H9 (cell line): Measurements from ENCODE around the gene RNF31. TPM values are rescaled to one million over a fixed set of nuclear protein-coding genes. Genes with fewer than 3 reads are reported as not detected.

Experiments used
- DNase-seq: peaks from one replicate; pipeline ENCODE4 v3.0.0-alpha.2; 2017
- H2AFZ ChIP-seq: one replicate; pipeline ENCODE4 v1.6.1; 2013; ENCODE audit warnings: mild to moderate bottlenecking, low read length, control low read depth, moderate library complexity
- H2AK5ac ChIP-seq: 2 replicates; pipeline ENCODE4 v1.6.1; 2013; ENCODE audit warnings: low read length, control low read depth, mixed read lengths; ENCODE audit not compliant: insufficient read length
- H2BK120ac ChIP-seq: one replicate; pipeline ENCODE4 v1.6.1; 2013; ENCODE audit warnings: low read depth, mild to moderate bottlenecking, low read length, control low read depth, inconsistent platforms; ENCODE audit not compliant: poor library complexity, severe bottlenecking
- H2BK12ac ChIP-seq: 2 replicates; pipeline ENCODE4 v1.6.1; 2013; ENCODE audit warnings: low read length, control low read depth, mixed read lengths, low read depth; ENCODE audit not compliant: insufficient read length
- H2BK15ac ChIP-seq: 2 replicates; pipeline ENCODE4 v1.6.1; 2013; ENCODE audit warnings: low read depth, low read length, control low read depth
- H2BK20ac ChIP-seq: one replicate; pipeline ENCODE4 v1.6.1; 2013; ENCODE audit warnings: low read depth, mild to moderate bottlenecking, low read length, control low read depth, inconsistent platforms; ENCODE audit not compliant: poor library complexity, severe bottlenecking
- H2BK5ac ChIP-seq: 2 replicates; pipeline ENCODE4 v1.6.1; 2013; ENCODE audit warnings: low read length, control low read depth, mixed read lengths; ENCODE audit not compliant: insufficient read length
- H3K14ac ChIP-seq: 2 replicates; pipeline ENCODE4 v1.6.1; 2013; ENCODE audit warnings: low read length, control low read depth; ENCODE audit not compliant: insufficient read depth
- H3K18ac ChIP-seq: 2 replicates; pipeline ENCODE4 v1.6.1; 2013; ENCODE audit warnings: low read depth, mild to moderate bottlenecking, mixed read lengths, low read length, control low read depth; ENCODE audit not compliant: insufficient read length
- H3K23ac ChIP-seq: 2 replicates; pipeline ENCODE4 v1.6.1; 2013; ENCODE audit warnings: low read length, control low read depth, mixed read lengths, low read depth; ENCODE audit not compliant: insufficient read length
- H3K23me2 ChIP-seq: 2 replicates; pipeline ENCODE4 v1.6.1; 2013; ENCODE audit warnings: low read depth, mild to moderate bottlenecking, mixed read lengths, low read length, control low read depth; ENCODE audit not compliant: insufficient read length, poor library complexity, severe bottlenecking
- H3K27ac ChIP-seq: 2 replicates; pipeline ENCODE4 v1.5.1; 2013; ENCODE audit warnings: low read length, control low read depth, mixed read lengths, low read depth; ENCODE audit not compliant: insufficient read length
- H3K27me3 ChIP-seq: 2 replicates; pipeline ENCODE4 v1.6.1; 2013; ENCODE audit warnings: low read length, control low read depth, inconsistent platforms; ENCODE audit not compliant: insufficient read depth
- H3K4ac ChIP-seq: 2 replicates; pipeline ENCODE4 v1.6.1; 2013; ENCODE audit warnings: low read depth, mild to moderate bottlenecking, control low read depth, inconsistent platforms, low read length, moderate library complexity
- H3K4me1 ChIP-seq: 2 replicates; pipeline ENCODE4 v1.6.1; 2013; ENCODE audit warnings: low read length, control low read depth, inconsistent platforms; ENCODE audit not compliant: insufficient read depth
- H3K4me2 ChIP-seq: 2 replicates; pipeline ENCODE4 v1.6.1; 2013; ENCODE audit warnings: low read length, control low read depth, mixed read lengths; ENCODE audit not compliant: insufficient read length, insufficient read depth
- H3K56ac ChIP-seq: 2 replicates; pipeline ENCODE4 v1.6.1; 2013; ENCODE audit warnings: low read depth, mild to moderate bottlenecking, mixed read lengths, low read length, control low read depth; ENCODE audit not compliant: insufficient read length
- H3K79me1 ChIP-seq: 2 replicates; pipeline ENCODE4 v1.6.1; 2013; ENCODE audit warnings: low read depth, mild to moderate bottlenecking, moderate library complexity, low read length, control low read depth, inconsistent platforms; ENCODE audit not compliant: insufficient read depth, poor library complexity, severe bottlenecking
- H3K79me2 ChIP-seq: 2 replicates; pipeline ENCODE4 v1.6.1; 2013; ENCODE audit warnings: low read length, control low read depth, inconsistent platforms; ENCODE audit not compliant: insufficient read depth
- H3K9ac ChIP-seq: 2 replicates; pipeline ENCODE4 v1.6.1; 2013; ENCODE audit warnings: low read length, control low read depth, mixed read lengths; ENCODE audit not compliant: insufficient read length; ENCODE audit errors: extremely low read depth
- H3K9me3 ChIP-seq: one replicate; pipeline ENCODE4 v1.6.1; 2013; ENCODE audit warnings: low read depth, low read length, inconsistent platforms; ENCODE audit not compliant: control insufficient read depth
- H3T11ph ChIP-seq: one replicate; pipeline ENCODE4 v1.6.1; 2013; ENCODE audit warnings: mild to moderate bottlenecking, low read length, control low read depth, inconsistent platforms
- H4K20me1 ChIP-seq: one replicate; pipeline ENCODE4 v1.6.1; 2013; ENCODE audit not compliant: control insufficient read depth, insufficient read length, insufficient read depth
- H4K5ac ChIP-seq: 2 replicates; pipeline ENCODE4 v1.6.1; 2013; ENCODE audit warnings: low read depth, mild to moderate bottlenecking, mixed read lengths, low read length, control low read depth; ENCODE audit not compliant: insufficient read length
- H4K8ac ChIP-seq: replicated peaks from 2 replicates; pipeline ENCODE4 v1.6.1; 2013; ENCODE audit warnings: low read length, control low read depth, mixed read lengths, low read depth; ENCODE audit not compliant: insufficient read length
- H4K91ac ChIP-seq: 2 replicates; pipeline ENCODE4 v1.6.1; 2013; ENCODE audit warnings: low read depth, mild to moderate bottlenecking, moderate library complexity, mixed read lengths, low read length, control low read depth; ENCODE audit not compliant: insufficient read length
- H3K27ac Mint-ChIP-seq, 3 experiments: 2 replicates in 2 of 3; 3 replicates in 1 of 3; pipeline ENCODE4 v1.8.0; 2020 to 2021; ENCODE audit warnings: mixed read lengths in 3 of 3, mild to moderate bottlenecking in 1 of 3, moderate library complexity in 1 of 3
- H3K27me3 Mint-ChIP-seq: 2 replicates; pipeline ENCODE4 v1.8.0; 2021; ENCODE audit warnings: low read depth, mild to moderate bottlenecking, moderate library complexity, mixed read lengths
- H3K36me3 Mint-ChIP-seq, 3 experiments: 2 replicates in 2 of 3; 3 replicates in 1 of 3; pipeline ENCODE4 v1.8.0; 2020 to 2021; ENCODE audit warnings: low read depth in 3 of 3, mixed read lengths in 3 of 3; ENCODE audit not compliant: insufficient read depth in 1 of 3
- H3K4me1 Mint-ChIP-seq, 2 experiments: 2 replicates each; pipeline ENCODE4 v1.8.0; 2020; ENCODE audit warnings: mixed read lengths in 2 of 2
- H3K4me3 Mint-ChIP-seq, 2 experiments: 2 replicates in 1 of 2; 3 replicates in 1 of 2; pipeline ENCODE4 v1.8.0; 2020 to 2021; ENCODE audit warnings: mild to moderate bottlenecking in 2 of 2, mixed read lengths in 2 of 2, moderate library complexity in 1 of 2
- H3K9me3 Mint-ChIP-seq, 2 experiments: 2 replicates in 1 of 2; 3 replicates in 1 of 2; pipeline ENCODE4 v1.8.0; 2020; ENCODE audit warnings: mild to moderate bottlenecking in 2 of 2, mixed read lengths in 2 of 2, moderate library complexity in 1 of 2
- CTCF ChIP-seq: fragments of 200-600 bp; sonication (generic); conservative IDR thresholded peaks from 3 replicates; pipeline ENCODE4 v1.8.0; 2021; ENCODE audit warnings: antibody characterized with exemption, mild to moderate bottlenecking
- WGBS: extraction: QIAGEN DNeasy Blood & Tissue Kit; methylation state at CpG from one replicate; pipeline ENCODE4 v1.1.7; 2013; ENCODE audit warnings: missing lambda C conversion rate, low lambda C conversion rate, mixed read lengths; ENCODE audit not compliant: insufficient read length; ENCODE audit errors: extremely low coverage; 5-methylcytosine and 5-hydroxymethylcytosine counted together
- total RNA-seq: library from RNA; stranded (reverse); gene quantifications from 2 replicates; pipeline ENCODE4 v1.2.1, GENCODE V29; 2021

The RNF31 gene
- total RNA-seq, 1 experiment from 2014 or later: 87.3 TPM

- Histone ChIP-seq H3K79me2 (no peaks in the 10 kb centered on the region), H3K56ac (no peak overlapping the region), H3K4me2 (no peak overlapping the region), H2BK15ac (no peak overlapping the region), H2AK5ac (no peak overlapping the region), H3K79me1 (no peaks in the 10 kb centered on the region), H3K4me1 (no peaks in the 10 kb centered on the region), H3K4ac (no peak overlapping the region), H3K14ac (no peak overlapping the region), H3K9me3 (no peaks in the 10 kb centered on the region), H4K8ac (no peak overlapping the region), H2BK20ac (no peak overlapping the region), H3K27ac (no peak overlapping the region), H2BK12ac (no peak overlapping the region), H3K9ac (no peak overlapping the region), H3K23me2 (peaks cover 9% of the 10 kb centered on the region), H3K18ac (no peak overlapping the region), H4K5ac (no peak overlapping the region), H3T11ph (no peak overlapping the region), H2BK120ac (no peak overlapping the region), H3K27me3 (no peaks in the 10 kb centered on the region), H4K20me1 (no peaks in the 10 kb centered on the region), H4K91ac (no peak overlapping the region), H3K23ac (no peak overlapping the region), H2BK5ac (no peak overlapping the region), H2AFZ (no peak overlapping the region)
- no CpG with 5 or more reads among the region's 9 CpGs for WGBS
- no peak overlapping the region for H3K27ac Mint-ChIP-seq
- peaks cover 3 to 5% of the 10 kb centered on the region in 2 experiments for H3K4me1 Mint-ChIP-seq
- no peak overlapping the region for H3K4me3 Mint-ChIP-seq
- TF ChIP-seq CTCF: no peak
- no peak for DNase-seq
- H3K27me3 Mint-ChIP-seq: peaks cover 2% of the 10 kb centered on the region; the same call in 1 of the 2 replicates
- peaks cover 2% of the 10 kb centered on the region in 2 experiments; a peak in 3 of 5 replicates for H3K9me3 Mint-ChIP-seq
- peaks cover 2 to 5% (median 2%) of the 10 kb centered on the region in 3 experiments for H3K36me3 Mint-ChIP-seq
Measured at GRCh38 chr14:24110060-24110459, 37.2 kb upstream of the RNF31 start.
